Measurements from ENCODE around the gene PTRH1.

The PTRH1 gene

DNA sequence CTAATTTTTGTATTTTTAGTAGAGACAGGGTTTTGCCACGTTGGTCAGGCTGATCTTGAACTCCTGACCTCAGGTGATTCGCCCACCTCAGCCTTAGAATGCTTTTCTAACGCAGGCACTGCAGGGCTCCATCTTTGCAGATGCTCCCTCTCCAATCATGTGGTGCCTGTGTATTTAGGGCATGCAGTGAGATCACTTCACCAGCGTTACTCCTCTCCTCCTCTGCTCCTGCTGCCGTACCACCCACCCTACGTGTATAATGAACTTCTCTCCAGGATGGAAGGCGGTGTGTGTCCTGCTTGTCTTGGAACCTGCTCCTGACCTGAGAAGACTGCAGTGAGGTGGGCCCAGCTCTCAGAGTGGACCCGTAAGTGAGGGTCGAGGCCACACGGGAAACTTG, 22.3 kb downstream of the PTRH1 start:
- DNase-seq, result no peak

DNA sequence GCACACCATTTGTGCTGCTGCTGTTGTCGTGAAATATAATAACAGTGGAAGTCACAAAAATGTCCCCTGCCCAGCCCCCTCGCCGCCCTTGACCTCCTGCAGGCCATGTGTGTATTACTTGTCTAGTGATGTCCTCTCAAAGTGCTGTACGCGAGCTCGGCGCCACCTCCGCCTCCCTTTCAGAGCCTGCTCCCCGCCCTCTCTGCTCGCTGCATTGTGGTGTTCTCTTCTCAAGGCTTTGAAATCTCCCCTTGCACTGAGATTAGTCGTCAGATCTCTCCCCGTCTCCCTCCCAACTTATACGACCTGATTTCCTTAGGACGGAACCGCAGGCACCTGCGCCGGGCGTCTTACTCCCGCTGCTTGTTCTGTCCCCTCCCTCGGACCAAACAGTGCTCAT, 23.4 kb downstream of the PTRH1 start:
- DNase-seq, result no peak

DNA sequence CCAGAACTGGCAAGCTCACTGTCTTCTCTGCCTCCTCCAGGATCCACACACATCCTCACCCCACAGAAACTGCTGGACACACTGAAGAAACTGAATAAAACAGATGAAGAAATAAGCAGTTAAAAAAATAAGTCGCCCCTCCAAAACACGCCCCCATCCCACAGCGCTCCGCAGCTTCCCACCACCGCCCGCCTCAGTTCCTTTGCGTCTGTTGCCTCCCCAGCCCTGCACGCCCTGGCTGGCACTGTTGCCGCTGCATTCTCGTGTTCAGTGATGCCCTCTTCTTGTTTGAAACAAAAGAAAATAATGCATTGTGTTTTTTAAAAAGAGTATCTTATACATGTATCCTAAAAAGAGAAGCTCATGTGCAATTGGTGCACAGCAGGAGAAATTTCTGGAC, 24.7 kb downstream of the PTRH1 start:
- no peak for DNase-seq

DNA sequence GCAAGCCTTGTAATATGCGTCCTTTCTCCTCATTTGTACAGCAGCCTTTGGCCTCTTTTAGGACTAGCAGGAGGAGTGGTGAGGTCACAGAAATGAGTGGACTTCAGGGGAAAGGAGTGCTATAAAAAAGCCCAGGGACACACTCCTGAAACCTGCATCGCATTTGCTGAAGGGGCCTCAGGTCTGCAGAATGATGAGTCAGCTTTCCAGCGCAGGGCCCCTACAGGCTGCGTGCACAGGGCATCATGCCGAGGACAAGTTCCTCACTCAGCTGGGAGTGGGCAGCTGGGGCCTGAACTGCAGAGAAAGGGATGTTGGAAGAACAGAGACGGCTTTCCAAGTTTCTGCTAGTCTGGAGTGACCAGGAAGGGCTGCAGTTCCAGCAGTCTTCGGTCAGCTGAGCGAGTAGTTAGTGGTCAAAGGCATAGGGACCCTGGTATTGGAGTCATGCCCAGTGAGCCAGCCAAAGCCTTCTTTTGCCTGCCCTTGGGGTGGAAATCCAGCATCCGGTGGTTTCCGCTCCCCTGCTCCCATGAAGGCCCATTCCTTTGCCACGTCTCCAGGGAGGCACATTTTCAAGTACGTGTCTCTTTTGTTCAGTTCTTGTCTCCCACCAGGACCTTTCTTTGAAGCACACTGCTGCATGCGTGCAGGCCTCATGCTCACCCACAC, 26.0 kb downstream of the PTRH1 start:
- no peak for DNase-seq

DNA sequence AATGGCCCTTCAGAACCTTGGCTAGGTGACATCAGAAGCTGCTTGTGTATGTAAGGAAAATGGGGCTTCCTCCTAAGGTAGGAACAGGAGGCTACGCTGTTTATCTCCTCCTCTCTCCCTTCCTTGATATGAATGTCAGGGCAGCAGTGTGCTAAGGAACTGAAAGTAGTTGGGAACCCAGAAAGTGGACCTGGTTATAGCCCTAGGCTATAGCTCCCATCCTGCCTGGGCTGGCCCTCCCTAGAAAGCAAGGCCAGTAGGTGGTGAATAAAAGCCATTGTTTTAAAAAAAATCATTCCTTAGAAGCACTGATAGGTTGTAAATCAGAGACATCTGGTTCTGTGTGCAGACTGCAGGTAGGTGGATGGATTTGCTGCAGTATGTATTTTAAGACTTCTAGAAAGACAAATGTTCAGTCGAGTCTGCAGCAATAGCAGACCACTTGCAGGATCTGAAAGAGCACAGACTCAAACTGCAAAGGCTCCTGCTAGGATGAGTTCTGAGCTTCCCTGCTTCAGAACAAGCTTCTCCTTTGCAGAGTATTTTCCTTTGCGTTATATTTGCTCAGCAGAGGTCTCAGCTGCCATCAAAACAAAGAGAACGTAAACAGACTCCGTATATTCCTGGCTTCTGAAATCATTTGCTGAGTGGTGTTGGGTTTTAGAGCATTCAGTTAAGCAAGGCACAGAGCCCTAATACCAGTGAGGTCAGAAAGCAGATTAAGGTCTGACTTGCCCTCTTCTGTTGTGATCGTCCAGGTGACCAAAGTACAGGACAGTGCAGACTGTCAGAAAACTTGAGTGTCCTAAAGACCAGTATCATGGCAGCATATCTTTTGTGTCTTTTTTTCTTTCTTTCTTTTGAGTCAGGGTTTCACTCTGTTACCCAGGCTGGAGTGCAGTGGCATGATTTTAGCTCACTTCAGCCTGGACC, 28.7 kb downstream of the PTRH1 start:
- no peak for DNase-seq

DNA sequence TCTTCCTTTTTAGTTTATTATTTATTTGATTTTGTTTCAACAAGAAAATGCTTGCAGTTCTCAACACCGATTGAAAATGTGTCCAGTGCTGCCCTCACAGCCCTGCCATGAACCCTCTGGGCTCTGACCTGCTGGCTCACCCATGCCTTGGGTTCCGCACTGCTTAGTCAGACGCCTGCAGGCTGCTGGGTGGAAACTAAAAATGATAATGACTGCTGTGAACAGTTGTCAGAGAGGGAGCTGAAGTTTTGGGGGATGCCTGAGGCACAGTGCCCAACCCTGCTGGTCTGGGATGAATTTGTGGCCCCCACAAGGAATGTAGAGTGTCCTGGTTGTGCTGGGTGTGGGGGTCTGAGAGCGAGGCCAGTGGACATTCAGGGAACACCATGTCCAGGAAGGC, 30.9 kb downstream of the PTRH1 start:
- DNase-seq, result no peak

DNA sequence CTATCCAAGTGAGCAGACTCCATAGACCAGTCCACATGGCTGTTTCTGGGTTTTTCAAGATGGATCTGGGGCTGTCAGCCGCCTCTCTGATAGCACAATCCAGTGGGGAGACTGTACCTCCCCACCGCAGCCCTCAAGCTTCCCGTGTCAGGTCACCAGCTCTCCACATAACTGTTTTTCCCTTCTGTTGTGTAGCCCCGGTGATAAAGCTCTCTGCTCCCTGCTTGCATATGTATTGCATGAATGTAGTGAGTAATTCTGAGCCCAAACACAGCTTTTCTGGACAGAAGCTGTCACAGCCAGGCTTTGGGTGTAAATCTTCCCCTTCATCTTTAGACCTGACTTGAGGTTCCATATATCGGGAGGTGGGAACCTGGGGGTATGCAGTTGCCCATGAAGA, 31.7 kb downstream of the PTRH1 start:
- no peak for DNase-seq

DNA sequence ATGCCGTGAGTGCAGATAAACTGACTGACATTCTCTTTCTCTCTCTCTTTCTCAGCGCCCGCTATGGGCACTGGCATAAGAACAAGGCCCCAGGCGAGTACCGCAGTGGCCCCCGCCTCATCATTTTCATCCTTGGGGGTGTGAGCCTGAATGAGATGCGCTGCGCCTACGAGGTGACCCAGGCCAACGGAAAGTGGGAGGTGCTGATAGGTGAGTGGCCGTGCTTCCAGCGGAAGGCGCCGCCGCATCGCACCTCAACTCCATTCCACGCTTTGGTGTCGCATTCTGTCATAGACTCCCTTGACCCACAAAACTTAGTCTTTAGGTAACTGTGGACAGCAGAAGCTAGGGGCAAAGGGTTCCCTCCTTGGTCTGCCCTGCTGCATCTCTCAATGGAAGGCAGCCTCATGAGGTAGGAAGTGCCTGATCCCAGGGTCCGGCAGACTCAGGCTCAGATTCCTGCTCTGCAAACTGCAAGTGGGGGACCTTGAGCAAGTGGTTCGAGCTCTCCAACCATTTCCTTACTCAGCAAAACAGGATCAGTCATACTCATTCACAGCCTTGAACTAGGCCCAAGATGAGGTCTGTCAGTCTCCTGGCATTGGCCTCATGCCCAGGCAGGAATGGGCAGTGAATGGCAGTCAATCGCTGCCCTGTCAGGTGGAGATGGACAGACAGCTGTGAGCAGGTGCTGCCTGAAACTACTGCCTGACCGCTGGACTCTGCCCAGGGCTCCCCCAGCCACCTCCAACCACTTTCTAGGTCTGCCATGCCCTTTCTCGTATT, 32.9 kb downstream of the PTRH1 start:
- no peak for DNase-seq

DNA sequence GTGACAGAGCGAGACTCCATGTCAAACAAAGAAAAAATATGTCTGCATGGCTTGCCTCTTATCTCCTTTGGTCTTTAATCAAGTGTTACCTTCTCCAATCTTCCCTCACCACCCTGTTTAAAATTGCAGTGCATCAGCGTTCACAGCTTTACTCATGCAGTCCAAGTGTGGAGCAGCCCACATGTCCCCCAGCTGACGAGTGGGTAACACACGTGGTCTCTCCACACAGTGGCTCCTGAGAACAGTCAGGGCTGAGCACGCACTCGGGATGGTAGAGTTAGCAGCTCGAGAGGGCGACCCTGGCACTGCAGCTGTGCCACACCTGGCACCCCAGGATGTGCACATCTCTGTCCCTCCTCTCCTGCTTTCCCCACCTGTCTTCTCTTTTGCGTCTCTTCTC, 34.6 kb downstream of the PTRH1 start:
- no peak for DNase-seq

DNA sequence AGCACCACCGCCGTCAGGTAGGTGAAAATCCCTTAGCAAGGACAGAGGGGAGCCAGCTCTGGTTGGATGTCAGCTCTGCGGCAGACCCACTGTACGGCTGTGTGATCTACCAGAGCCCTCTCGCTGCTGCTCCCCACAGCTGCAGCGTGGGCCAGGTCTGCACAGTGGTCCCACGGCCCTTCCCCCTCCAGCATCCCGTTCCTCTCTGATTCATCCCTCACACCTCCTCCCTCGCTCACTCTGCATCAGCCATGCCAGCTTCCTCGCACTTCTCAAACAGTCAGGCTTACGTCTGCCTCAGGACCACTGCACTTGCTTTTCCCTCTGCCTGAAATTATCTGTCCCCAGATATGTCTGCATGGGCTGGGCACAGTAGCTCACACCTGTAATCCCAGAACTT, 35.2 kb downstream of the PTRH1 start:
- DNase-seq, result no peak

DNA sequence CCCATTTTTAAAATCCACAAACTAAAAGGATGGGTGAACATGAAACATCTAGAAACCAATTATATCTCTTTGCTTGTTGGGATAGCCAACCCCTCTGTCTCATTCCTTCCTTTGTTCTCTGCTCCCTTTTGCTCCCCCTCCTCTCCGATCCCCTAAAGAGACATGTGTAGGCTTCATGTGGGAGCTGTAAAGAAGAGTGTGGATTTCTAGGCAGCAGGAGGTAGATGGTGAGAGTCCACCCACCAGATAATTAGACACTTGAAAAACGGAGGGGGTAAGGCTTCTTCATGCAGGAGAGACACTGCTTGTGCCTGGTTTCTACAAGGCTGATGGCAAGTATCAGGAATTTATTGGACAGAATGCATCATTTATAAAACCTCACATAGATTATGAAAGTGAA, 36.0 kb downstream of the PTRH1 start:
- DNase-seq, result no peak

DNA sequence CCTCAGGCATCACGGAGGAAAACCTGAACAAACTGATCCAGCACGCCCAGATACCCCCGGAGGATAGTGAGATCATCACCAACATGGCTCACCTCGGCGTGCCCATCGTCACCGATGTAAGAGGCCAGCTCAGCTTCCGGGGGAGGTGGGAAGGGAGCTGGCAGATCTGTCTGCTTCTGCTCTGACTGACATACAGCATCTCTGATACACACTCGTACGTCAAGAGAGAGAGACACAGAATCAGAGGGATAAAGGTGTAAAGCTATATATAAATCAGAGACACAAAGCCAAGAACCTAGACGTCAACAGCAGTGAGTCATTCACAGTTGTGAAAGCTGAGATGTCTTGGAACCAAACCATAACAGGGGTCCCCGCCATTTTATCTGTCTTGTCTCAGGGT, 38.8 kb downstream of the PTRH1 start:
- DNase-seq, result no peak

DNA sequence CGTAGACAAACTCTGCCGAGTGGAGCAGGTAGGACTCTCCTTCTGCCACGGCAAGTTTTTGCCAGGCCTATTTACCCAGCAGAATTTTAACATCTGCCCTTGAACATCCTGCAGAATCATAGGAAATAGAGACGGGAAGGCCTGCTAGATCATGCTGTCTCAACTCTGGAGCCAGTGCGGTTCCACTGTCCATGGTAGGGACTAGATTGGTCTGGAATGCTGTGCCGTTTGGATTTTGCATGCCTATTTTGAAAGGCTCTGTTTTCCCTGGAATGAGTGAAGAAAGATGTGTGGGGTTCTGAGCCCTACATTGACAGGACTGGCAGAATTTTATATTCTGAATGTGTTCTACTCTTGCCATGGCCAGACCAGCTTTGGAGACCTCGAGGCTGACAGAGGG, 42.2 kb downstream of the PTRH1 start:
- DNase-seq, result no peak

DNA sequence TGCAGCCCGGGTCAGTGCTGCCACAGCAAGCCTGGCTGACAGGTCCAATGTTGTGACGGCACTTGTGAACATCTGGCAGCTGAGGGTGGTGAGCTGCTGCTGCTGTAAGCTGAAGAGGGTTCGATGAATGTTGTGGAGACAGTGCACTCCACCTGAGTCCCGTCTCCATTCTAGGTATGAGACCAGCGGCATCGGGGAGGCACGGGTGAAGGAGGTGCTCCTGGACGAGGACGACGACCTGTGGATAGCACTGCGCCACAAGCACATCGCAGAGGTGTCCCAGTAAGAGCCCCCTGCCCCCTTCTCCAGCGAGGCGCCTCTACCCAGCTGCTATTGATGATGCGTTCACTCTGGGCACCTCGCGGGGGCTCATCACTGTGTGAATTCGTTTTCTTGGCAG, 47.6 kb downstream of the PTRH1 start:
- no peak for DNase-seq

DNA sequence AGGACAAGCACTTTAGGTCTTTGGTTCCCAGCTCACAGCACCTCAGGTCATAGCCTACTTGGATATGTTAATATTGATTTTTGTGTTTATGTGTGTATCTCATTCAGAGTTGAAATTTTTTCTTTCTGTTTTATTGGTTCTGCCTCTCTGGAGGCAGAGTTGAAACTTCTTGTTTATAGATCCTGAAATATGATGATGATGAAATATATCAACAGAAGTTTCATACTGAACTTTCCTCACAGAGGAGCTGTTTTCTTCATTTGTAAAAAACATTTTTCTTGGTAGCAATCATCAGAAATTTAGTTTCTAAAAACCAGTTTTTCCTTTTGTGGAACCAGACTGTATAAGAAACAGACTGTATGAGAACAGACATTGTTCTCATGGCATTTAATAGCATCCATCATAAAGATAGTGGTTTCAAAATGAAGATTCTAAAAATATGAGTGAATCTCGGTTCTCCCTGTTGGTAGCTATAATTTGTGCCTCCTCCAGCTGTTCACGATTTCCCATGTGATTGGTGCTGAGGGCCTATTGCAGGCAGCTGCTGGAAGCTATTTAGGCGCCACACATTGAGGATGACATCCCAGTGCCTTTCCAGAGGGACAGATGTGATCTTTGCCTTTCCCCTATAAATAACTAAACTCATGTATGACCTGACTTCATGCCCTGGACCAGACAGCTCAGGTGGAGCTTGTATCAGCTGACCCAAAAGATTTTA, 48.2 kb downstream of the PTRH1 start:
- no peak for DNase-seq

DNA sequence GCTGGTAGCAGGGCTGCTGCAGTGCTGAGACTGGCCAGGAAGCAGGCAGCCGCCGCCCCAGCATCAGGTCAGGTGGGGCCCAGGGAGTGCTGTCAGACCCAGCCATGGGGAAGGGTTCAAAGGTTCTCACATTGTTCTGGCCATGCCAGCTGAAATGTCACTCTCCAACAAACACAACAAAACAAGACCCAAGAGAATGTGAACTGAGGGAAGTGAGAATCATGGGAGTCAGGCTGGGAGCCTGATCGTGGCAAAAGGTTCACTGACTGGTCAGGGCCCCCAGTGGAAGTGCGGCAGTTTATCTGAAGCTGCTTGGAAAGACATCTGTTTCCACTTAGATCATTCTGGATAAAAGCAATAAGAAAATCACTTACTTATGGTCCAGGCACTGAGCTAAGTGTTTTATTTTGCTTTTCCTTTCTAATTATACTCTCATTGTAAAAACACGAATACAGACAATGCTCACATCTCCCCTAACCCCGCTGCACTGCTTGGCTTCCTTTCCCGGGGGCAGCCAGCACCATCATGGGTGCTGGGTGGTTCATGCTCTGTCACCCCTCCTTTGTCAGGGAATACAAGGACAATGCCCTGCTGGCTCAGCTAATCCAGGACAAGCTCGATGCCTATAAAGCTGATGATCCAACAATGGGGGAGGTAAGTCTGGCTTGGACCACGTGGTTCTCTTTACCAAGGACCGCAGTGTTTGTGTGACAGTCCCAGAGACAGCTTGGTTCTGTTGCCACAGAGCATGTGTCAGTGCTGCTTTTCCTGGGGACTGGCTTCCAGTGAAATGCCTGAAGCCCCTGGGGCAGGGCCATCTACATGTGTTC, 50.6 kb downstream of the PTRH1 start:
- DNase-seq, result no peak

DNA sequence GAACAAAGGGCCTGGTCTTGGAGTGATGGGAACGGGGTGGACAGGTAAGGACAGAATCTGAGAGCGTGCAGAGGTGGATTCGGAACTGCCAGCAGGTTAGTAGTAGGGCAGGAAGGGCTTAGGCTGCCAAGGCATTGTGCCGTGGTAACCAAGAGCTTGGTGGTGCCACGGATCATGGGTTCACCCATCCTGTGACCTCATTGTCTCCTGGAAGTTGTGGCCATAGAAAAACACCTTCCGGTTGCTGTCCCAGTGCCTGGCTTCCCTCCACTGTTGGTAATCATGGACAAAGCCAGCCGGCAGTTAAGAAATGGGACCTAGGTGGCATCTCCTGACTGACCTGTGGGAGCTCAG, 51.2 kb downstream of the PTRH1 start:
- DNase-seq, result no peak
